CD1c-positive myeloid dendritic cell (primary cell): ENCODE measurements around the gene CUEDC1.

Source experiments
- DNase-seq: peaks from one replicate; pipeline ENCODE4 v3.0.0-alpha.2; 2016; ENCODE audit errors: extremely low spot score

The CUEDC1 gene

DNA sequence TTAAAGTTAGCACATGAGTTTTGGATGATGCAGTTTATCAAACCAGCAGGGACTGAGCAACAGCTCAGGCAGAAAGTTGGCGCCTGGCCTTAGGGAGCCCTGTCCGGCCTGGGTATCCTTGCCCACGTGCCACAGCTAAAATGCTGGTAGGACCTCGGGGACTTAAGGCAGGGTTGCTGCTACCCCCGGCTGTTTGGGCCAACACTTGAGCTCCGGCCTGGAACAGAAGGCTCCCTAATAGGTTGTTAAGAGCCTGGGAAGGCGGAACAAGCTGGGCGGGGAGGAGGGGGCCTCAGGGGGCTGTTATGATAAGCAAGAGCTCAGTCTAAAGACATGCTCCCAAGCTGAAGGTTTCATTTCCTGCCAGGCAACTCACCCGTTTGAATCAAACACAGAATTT is 39.7 kb downstream of the CUEDC1 start:
- DNase-seq: no peak

DNA sequence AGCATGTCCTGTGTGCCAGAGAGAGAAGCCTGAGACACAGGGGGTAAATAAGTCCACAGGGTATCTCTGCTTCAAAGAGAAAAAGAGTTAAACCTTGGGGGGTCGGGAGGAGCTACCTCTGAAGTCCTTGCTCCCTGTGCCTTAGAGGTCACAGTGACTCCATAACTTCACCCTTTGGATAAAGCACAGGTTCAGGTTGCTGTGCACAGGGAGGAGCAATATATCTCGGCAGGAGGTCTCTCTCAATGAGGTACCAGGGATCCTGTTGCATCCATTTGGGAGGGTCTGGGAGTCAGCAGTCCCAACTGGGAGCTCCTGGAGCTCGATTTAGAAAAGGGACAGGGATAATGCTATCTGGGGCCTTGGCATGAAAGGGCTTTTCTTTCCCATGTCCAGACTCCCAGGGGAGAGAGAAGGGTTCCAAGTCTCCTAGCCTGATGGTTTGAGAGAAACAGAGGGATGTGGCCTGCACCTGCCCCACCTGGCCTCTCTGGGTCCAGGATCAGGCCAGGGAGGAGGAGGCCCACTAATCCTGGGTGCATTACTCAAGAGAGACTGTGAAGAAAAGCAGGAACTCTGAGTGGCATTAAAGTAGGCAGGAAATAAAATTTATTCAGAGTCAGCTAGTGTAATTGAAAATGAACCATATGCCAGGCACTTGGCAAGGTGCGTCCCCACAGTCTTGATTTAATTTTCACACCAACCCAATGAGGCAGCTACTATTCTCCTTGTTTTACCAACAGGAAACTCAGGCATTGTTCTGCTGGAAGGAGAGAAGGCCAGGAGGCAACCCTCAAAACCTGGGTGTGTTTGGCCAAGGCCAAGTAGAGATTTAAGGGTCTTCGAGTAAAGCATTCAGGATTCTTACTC is 40.7 kb downstream of the CUEDC1 start:
- no peak for DNase-seq

DNA sequence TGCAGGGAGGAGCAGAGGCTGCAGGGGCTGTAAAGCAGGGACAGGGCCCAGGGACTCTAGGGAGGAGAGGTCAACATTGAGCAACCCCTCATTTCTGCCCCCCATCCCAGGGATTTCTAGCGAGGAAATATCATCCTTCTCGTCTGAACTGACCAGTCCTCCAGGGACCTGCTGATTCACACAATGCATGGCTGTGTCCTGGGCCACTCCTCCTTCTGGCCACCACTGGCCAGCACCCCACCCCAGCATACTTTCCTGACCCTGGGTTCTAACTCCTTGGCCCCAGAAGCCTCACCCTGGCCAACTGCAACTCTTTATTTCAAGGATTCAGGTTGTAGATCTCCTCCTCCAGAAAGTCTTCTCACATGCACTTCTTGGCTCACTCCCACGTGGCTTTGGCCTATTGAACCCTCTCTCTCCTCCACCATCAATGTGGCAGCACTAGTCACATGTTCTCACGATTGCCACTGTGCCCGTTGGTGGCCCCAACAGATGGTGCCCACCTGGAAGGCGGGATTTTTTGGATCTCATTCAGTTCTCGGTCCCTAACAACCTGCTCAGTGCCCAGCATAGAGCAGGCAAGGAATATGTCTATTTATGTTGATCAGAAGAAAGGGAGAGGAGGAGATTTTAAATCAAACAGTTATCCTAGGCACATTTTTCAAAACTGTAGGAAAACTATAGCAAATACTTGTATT is 41.5 kb downstream of the CUEDC1 start:
- DNase-seq: no peak

DNA sequence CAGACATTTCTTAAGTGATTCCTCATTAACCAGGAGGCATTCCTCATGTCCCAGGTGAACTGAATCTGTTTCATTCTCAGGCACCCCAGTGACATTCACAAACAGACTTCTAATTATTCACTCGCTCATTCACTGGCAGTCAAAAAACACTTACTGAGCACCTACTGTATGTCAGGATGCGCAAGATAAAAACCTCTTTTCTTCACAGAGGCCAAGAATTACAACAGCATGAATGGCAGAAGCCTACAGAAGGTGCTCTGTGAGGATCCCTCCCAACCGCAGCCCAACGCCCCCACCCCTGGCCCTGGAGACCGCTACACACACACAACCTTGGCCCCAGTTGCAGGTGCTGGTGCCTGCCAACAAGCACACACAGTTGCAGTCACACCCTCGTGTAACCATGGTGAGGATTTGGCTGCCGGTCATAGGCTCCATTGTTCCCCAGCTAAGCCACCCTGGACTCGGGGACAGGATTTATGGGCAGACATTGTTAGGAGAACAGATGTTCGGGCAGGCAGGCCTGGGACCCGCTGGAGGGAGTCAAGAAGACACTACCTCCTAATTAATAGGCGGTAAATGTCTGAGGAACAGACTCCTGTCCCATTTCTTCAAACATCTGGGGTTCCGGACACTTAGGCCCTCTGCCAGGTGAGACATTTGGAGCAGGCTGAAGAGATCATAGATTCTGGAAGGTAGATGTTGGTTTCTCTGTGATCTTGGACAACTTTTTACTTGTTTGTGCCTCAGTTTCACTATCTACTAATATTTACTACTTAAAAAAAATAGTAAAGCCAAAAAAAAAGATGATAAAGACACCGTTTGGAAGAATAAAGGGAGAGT is 43.2 kb downstream of the CUEDC1 start:
- no peak for DNase-seq

DNA sequence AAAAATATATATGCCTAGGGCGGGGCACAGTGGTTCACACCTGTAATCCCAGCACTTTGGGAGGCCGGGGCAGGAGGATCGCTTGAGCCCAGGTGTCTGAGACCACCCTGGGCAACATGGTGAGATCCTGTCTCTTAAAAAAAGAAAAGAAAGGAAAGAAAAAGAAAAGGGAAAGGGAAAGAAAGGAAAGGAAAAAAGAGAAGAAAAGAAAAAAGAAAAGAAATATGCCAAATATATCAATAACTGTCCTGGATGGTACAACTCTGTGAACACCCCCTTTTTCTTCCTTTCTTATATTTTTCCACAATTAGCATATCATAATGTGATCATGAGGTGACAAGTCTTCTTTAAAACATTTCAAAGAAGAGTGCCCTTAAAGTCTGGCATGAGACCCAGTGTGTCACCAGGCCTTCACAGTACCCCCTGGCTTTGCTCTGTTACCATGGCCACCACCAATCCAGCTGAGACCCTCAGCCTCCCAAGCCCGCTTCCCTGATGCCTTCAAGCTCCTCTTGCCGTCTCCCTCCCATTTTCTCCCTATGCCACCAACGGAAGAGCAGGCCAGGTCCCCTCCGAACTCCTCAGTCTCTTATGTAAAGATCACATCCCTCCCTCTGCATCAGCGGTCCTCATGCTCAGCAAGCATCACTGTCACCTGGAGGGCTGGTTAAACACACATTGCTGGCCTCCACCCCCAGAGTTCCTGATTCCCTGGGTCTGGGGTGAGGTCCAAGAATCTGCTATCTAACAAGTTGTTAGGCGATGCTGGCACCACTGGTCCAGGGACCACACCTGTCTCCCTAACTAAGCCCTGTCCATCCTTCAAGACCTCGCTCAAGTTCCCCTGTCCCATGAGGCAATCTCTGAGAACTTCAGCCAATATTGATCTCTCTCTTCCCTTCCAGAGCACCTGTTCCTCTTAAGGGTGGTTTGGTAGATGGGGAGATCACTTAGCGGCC is 44.5 kb downstream of the CUEDC1 start:
- no peak for DNase-seq

DNA sequence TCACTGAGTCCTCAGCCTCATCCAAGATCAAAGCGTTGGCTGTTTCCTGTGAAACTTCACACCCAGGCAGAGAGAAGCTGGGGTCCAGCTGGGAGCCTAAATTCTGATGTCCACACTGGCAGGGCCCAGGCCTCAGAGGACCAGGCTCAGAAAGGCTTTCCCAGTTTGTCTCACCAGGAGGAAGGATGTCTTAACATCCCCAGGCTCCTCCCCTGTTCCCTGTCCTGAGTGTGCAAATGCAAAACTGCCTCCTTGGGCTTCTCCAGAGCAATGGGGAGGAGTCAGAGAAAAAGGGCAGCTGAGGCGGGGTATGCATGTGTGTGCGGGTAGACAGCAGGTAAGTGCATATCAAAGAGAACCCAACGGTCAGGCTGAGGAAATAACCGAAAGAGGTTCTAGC is 45.7 kb downstream of the CUEDC1 start:
- no peak for DNase-seq

DNA sequence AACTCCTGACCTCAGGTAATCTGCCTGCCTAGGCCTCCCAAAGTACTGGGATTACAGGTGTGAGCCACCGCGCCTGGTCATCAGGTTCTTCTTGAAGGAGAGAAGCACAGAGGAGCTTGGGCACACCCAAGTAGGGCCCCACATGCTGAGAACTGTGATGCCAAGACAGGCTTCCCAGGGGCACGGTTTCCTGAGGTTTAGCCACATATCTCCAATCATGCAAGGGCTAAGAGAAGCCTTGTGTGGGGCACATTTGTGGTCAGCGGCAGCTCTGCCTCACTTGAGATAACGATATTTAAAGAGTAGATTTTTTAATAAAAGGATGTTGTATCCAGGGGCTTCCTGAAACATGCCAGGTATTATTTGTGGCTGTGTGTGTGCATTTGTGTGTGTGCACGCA is 46.9 kb downstream of the CUEDC1 start:
- DNase-seq: no peak

DNA sequence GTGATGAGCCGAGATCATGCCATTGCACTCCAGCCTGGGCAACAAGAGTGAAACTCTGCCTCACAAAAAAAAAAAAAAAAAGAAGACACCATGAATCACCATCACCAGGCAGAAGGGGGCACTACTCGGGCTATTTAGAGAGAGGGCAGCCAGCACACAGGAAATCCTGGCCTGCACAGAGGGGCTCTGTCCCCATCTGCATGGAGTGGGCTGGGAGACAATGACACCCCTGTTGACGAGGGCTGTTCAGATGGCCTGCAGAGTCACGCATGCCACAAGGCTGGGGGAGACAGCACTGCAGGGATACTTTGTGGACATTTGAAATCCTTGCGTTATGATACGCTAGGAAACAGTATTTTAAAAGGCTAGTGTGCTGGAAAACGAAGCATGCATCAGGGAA is 48.3 kb downstream of the CUEDC1 start:
- DNase-seq: no peak

DNA sequence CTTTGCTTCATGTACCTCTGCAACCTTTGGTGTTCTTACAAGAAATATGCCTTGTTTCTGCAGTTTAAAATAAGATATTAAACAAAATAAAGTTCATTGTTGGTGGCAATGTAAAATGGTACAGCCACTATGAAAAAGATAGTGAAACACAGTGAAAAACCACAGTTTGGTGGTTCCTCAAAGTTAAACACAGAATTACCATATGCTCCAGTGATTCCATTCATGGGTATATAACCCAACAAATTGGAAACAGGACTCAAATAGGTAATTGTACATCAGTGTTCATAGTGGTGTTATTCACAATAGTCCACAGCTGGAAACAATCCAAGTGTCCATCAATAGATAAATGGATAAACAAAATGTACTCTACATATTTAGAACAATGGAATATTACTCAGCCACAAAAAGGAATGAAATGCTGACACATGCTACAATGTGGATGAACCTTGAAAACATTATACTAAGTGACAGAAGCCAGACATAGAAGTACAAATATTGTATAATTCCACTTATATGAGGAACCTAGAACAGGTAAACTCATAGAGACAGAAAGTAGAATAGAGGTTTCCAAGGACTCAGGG is 49.2 kb downstream of the CUEDC1 start:
- peak; percentile 34 for DNase-seq

DNA sequence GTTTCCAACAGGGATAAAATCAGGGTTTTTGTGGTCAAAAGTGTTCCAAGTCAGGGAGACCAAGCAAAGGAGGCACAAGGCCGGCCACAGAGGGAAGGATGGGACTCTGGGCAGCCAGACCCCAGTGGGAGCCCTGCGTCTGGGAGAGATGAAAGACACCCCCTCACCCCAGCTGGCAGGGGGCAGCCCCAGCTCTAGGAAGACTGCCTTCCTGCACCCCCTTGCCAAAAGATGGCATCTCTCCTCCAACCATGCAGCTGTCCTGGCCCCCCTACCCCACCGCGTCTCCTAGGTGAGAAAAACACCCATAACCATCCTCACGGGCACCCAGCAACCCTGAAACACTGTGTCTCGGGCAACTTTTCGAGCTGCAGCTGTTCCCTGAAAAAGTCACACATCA is 51.3 kb downstream of the CUEDC1 start:
- DNase-seq: no peak

DNA sequence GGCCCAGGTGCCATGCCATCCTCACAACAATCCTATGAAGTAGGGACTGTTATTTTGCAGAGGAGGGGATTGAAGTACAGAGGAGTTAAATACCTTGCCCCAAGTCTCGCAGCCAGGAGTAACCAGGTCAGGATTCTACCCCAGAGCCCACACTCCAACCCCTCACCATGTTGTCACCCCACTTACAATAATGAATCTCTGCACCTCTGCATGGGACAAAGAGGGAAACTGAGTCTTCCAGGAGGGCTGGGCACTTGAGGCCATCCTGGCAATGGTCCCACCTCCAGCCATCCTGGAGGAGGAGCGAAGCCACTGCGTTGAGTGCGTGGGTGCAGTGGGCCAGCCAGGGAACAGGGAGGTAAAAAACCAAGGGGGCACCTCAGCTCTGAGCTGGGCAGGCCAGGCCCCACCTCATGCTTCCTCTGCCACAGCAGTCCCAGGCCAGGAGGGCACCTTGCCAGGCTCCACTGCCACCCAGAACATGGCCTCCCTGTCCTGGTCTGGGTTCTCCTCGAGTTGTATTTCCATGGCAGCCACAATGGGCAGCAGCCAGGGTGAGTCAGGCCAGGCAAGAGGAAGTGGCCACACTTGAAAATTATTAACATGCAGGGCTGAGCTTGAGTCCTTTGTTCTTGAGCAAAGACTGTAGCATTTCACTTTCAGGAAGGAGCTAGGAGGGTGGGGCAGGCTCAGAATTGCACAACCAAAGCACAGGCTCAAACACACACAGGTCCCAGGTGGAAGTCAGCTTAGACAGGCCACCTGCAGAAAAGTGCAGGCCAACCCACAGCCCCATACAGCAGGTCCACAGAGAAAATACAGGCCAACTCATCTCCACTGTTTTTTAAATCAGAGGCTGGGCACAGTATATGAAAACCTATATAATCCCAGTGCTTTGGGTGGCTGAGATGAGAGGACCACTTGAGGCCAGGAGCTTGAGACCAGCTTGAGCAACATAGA is 52.1 kb downstream of the CUEDC1 start:
- peak; percentile 92 for DNase-seq

DNA sequence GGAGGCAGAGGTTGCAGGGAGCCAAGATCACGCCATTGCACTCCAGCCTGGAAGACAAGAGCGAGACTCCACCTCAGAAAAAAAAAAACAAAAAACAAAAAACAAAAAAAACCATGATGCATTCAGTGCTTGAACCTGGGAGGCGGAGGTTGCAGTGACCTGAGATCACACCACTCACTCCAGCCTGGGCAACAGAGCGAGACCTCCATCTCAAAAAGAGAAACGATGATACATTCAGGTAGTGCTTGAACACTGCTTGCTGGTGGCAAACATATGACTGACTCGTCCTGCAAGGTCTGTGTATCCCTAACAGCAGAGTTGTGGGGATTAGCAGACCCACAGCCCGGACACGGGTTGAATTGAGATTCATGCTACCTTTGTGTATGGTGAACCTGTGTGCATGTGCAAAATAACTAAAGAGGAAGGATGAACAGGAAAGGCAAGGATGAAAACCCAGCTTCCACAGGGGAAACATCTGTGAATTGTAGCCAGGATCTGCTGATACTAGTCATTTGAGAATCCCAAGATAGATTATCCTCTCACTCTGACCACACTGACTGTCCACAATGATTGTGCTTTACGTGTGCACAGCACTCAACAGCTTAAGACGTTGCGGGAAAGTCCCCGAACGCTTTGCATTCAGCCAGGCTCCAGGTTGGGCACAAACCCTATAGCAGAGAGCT is 53.0 kb downstream of the CUEDC1 start:
- no peak for DNase-seq

DNA sequence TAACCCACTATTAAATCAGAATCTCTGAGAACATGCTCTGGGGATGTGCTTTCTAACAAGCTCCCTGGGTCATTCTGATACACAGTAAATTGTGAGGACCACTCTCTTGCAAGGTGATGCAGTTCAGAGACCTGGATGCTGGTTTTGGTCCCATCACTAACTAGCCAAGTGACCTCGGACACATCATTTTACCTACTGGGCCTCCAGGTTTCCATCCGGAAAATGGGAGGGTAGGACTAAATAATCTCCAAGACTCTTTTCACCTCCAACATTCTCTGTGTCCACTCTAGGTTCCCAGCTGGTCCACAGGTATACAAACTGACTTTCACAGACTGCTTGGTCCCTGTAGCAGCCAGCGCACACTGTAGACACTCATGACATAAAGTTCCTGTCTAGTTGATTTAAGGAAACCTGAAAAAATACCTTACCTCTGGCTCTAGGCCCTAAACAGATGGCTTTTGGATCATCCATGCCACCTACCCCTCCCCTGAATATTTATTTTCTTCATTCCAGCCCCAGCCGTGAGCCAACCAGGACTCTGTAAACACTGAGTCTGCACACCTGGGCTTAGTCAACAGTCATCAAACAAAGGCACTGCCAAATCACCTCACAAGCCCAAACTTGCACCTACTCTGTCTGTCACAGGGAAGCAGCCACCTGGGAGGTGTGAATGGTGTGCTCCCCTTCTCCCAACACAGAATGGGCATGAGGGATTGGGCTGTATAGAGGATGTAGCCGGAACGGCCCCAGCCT is 54.0 kb downstream of the CUEDC1 start:
- DNase-seq: no peak

DNA sequence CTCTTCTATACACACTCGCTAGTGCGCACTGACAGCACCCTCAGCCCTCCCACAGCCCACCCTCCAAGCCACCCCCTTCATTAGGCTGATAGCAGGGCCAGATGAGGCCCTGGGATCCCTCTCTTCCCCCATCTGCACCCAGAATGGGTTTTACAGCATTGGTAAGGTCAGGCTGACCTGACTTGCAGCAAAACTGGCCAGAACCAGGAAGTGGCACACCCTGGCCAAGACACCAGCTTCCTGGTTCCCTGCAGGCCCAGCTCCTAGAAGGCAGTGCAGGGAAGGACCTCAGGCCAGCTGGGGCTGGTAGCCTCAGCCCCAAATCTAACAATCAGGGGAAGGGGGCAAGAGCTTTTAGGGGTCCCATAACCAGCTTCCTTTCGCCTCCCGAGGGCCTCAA is 55.4 kb downstream of the CUEDC1 start:
- DNase-seq: peak; percentile 79

DNA sequence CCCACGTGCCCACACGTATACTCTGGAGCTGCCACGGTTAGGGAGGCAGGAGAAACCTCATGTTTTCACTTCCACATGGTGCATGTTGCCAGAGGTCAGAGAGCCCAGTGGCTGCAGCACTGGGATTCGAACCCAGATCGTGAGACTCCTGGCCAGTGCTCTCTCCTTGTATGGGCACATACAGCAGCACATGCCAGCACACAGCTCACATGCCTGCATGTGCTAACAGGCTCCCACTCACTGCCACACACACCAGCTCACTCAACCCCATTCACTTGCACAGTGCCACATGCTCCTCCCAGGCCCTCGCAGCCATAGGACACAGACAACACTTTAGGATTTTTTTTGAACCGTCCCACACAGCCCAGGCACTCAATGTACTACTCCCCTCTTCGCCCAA is 55.8 kb downstream of the CUEDC1 start:
- DNase-seq: peak; percentile 60

DNA sequence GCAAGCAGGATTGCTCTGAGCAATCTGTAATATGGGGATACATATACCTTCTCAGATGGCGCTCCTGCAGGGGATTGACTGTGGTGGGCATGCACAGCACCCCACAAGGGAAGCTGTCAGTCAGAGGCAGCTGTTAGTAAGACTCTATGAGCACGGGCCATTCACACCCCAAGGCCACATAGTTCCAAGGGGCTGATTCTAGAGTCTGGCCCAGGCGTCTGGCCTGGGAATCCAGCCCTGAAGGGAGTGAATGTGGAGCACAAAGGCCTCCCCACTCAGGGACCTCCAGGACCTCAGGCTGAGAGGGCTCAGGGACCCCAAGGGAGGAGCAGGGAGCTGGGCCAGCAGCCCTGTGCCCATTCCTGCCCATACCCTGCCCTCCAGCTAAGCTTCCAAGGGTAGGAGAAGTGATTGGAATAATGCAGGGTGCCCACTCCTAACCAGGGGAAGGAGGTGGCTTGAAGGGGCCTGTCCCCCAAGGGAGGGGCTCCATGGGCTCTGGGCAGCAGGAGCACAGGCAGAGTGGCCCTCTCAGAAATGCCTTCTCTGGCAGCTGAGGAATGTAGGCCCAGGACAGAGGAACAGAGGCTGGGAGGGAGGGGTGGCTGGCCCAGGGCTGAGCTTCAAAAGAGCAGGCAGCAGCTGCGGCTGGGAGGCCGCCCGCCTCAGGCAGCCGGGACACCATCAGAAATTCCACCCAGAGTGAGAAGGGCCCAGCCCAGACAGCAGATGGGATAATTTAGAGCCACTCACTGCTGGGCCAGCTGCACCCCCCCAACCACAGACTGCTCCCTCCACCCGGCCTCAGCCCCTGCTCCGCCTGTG is 56.5 kb downstream of the CUEDC1 start:
- DNase-seq: no peak

DNA sequence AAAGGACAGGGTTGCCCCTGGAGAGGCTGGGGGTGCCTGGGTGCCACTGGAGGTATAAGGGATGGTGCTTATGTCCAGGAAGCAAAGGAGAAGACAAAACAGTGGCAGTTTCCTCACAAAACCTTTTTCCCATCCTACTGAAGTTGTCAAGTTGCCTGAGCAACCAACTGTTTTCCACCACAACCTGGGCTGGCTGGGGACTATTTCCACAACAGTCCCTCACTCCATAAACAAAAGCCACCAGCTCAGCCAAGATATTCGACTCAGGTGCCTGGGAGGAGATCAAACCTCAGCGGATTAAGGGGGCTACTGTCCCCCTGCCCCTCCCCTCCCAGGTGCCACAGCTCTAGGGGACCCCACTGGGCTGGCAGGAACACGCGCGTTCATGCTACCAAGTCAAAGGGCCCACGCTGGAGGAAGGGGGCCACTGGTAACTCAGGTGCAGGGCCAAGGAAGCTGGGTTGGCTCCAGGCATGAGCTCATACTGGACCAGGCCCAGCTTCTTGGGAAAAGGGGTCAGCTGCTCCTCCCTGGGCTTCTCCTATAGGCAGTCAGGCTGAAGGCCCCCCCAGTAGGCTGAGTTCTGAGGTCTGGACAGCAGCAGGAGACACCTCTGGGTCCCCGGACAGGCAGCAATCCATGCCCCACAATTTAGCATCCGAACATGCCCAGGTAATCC is 59.7 kb downstream of the CUEDC1 start:
- no peak for DNase-seq
